IMR-90 (cell line): ENCODE measurements around the gene ECSCR. TPM values are rescaled to one million over a fixed set of nuclear protein-coding genes. Genes with fewer than 3 reads are reported as not detected.
A peak's percentile ranks its signal among the peaks of the same experiment; 100 is the strongest.

Experiments used
- ATAC-seq: fragments of 200-7000 bp; cut with Tn5 transposase; 2 replicates; pipeline ENCODE4 v1.9.1; 2020; ENCODE audit warnings: low read depth, mild to moderate bottlenecking, moderate library complexity
- BruUV-seq: library from RNA; stranded (reverse); fragments of 400-500 nt; replicated peaks from 2 replicates; lab custom pipeline; 2021; lab: Mats Ljungman, UMichigan
- CTCF ChIA-PET: fragments of 300-600 bp; formaldehyde crosslinking; extraction: SDS; loops from one replicate; lab custom pipeline; 2021; ENCODE audit warnings: antibody characterized with exemption; lab: Yijun Ruan, JAX
- POLR2A ChIA-PET: fragments of 300-600 bp; sonication (Branson Sonifier 250); formaldehyde crosslinking; loops from one replicate; lab custom pipeline; 2022; ENCODE audit warnings: antibody characterized with exemption; ENCODE audit not compliant: unreplicated experiment; lab: Charles Lee
- DNase-seq: peaks from one replicate; pipeline ENCODE4 v3.0.0; 2013
- H2AFZ ChIP-seq: replicated peaks from 2 replicates; pipeline ENCODE3; 2013; ENCODE audit warnings: low read length, mild to moderate bottlenecking; ENCODE audit not compliant: poor library complexity
- H2AK5ac ChIP-seq: 2 replicates; pipeline ENCODE4 v1.6.1; 2013; ENCODE audit warnings: low read depth, low read length, inconsistent platforms
- H2AK9ac ChIP-seq: replicated peaks from 2 replicates; pipeline ENCODE3; 2013; ENCODE audit warnings: mild to moderate bottlenecking, low read depth, low read length, moderate library complexity; ENCODE audit not compliant: poor library complexity
- H2BK120ac ChIP-seq: 2 replicates; pipeline ENCODE4 v1.6.1; 2013; ENCODE audit warnings: low read depth, low read length, inconsistent platforms
- H2BK15ac ChIP-seq: 3 replicates; pipeline ENCODE4 v1.6.1; 2013; ENCODE audit warnings: low read depth, low read length, inconsistent platforms
- H2BK20ac ChIP-seq: 2 replicates; pipeline ENCODE4 v1.6.1; 2013; ENCODE audit warnings: low read depth, mild to moderate bottlenecking, inconsistent platforms, low read length, moderate library complexity
- H2BK5ac ChIP-seq: 2 replicates; pipeline ENCODE4 v1.6.1; 2013; ENCODE audit warnings: mild to moderate bottlenecking, low read depth, low read length, inconsistent platforms; ENCODE audit not compliant: poor library complexity, severe bottlenecking
- H3K14ac ChIP-seq: replicated peaks from 2 replicates; pipeline ENCODE4 v1.6.1; 2013; ENCODE audit warnings: low read depth, low read length, inconsistent platforms
- H3K18ac ChIP-seq: 2 replicates; pipeline ENCODE4 v1.6.1; 2013; ENCODE audit warnings: low read depth, low read length, control low read depth
- H3K23ac ChIP-seq: 2 replicates; pipeline ENCODE4 v1.6.1; 2013; ENCODE audit warnings: low read depth, low read length, inconsistent platforms
- H3K27ac ChIP-seq: 2 replicates; pipeline ENCODE4 v1.5.1; 2013; ENCODE audit warnings: mild to moderate bottlenecking, control low read depth, low read length; ENCODE audit not compliant: insufficient read depth
- H3K27me3 ChIP-seq: 2 replicates; pipeline ENCODE4 v1.6.1; 2013; ENCODE audit warnings: low read length; ENCODE audit not compliant: control insufficient read depth, insufficient read depth
- H3K36me3 ChIP-seq: 2 replicates; pipeline ENCODE4 v1.6.1; 2013; ENCODE audit warnings: low read length, mixed read lengths; ENCODE audit not compliant: control insufficient read depth, insufficient read depth
- H3K4ac ChIP-seq: 2 replicates; pipeline ENCODE4 v1.6.1; 2013; ENCODE audit warnings: low read depth, low read length, inconsistent platforms
- H3K4me1 ChIP-seq: 2 replicates; pipeline ENCODE4 v1.6.1; 2013; ENCODE audit warnings: low read length, mixed read lengths; ENCODE audit not compliant: control insufficient read depth, insufficient read depth
- H3K4me2 ChIP-seq: 2 replicates; pipeline ENCODE4 v1.6.1; 2013; ENCODE audit warnings: low read depth, mild to moderate bottlenecking, control low read depth, low read length, moderate library complexity
- H3K4me3 ChIP-seq: 2 replicates; pipeline ENCODE4 v1.5.1; 2013; ENCODE audit warnings: low read depth, mild to moderate bottlenecking, control low read depth, low read length, moderate library complexity; ENCODE audit not compliant: insufficient read depth
- H3K56ac ChIP-seq: 2 replicates; pipeline ENCODE4 v1.6.1; 2013; ENCODE audit warnings: low read length, inconsistent platforms; ENCODE audit not compliant: insufficient read depth; ENCODE audit errors: extremely low read depth
- H3K79me1 ChIP-seq, 2 experiments: 2 replicates each; pipeline ENCODE4 v1.6.1; 2013; ENCODE audit warnings: low read length in 2 of 2, inconsistent platforms in 1 of 2, low read depth in 1 of 2
- H3K9ac ChIP-seq: 2 replicates; pipeline ENCODE4 v1.6.1; 2013; ENCODE audit warnings: low read depth, low read length, control low read depth
- H3K9me1 ChIP-seq: 2 replicates; pipeline ENCODE4 v1.6.1; 2013; ENCODE audit warnings: low read length, inconsistent platforms; ENCODE audit not compliant: insufficient read depth
- H3K9me3 ChIP-seq: 2 replicates; pipeline ENCODE4 v1.6.1; 2013; ENCODE audit warnings: low read length; ENCODE audit not compliant: control insufficient read depth, insufficient read depth
- H4K20me1 ChIP-seq: 2 replicates; pipeline ENCODE4 v1.6.1; 2013; ENCODE audit warnings: low read length, inconsistent platforms; ENCODE audit not compliant: insufficient read depth
- H4K5ac ChIP-seq: 2 replicates; pipeline ENCODE4 v1.6.1; 2013; ENCODE audit warnings: mild to moderate bottlenecking, low read depth, low read length, control low read depth
- H4K8ac ChIP-seq, 2 experiments: 2 replicates each; pipeline ENCODE4 v1.6.1; 2013; ENCODE audit warnings: low read depth in 2 of 2, low read length in 2 of 2, control low read depth in 1 of 2, inconsistent platforms in 1 of 2
- H4K91ac ChIP-seq: 2 replicates; pipeline ENCODE4 v1.6.1; 2013; ENCODE audit warnings: low read depth, low read length, inconsistent platforms; ENCODE audit not compliant: insufficient read depth
- POLR2A ChIP-seq: IDR thresholded peaks from 2 replicates; pipeline ENCODE4 v1.6.1; 2012; ENCODE audit warnings: mild to moderate bottlenecking, low read depth, low read length
- RAD21 ChIP-seq: IDR thresholded peaks from 2 replicates; pipeline ENCODE4 v1.6.1; 2012; ENCODE audit warnings: low read length, improper control_type of control experiment
- WGBS, 2 experiments: methylation state at CpG; one replicate each; pipeline versions ENCODE4 v1.1.5 to v1.1.7; 2013; ENCODE audit warnings: missing lambda C conversion rate in 2 of 2; ENCODE audit not compliant: insufficient read length in 1 of 2; ENCODE audit errors: extremely low coverage in 2 of 2; 5-methylcytosine and 5-hydroxymethylcytosine counted together
- dilution Hi-C: fragments of 300-500 bp; cut with HindIII; formaldehyde crosslinking; loops from one replicate; pipeline ENCODE4 v1.14.3; 2018; ENCODE audit warnings: low sequenced_read_pairs; ENCODE audit not compliant: unreplicated experiment
- in situ Hi-C: fragments of 300-500 bp; cut with MboI; formaldehyde crosslinking; loops from 3 replicates; pipeline ENCODE4 v1.14.3; 2019; ENCODE audit warnings: low sequenced_read_pairs, inconsistent platforms, mixed read lengths
- intact Hi-C: fragments of 100-400 bp; cut with micrococcal nuclease; formaldehyde crosslinking; loops from 2 replicates; pipeline ENCODE4 v1.10.0; 2022
- polyA plus RNA-seq, 3 experiments: library from polyadenylated mRNA; depleted of rRNA; stranded (reverse); fragments of >200 nt; gene quantifications; 2 replicates each; pipeline ENCODE4 v1.2.3, GENCODE V29; 2012; ENCODE audit warnings: low replicate concordance in 1 of 3
- total RNA-seq: library from RNA; depleted of rRNA; stranded (reverse); fragments of >200 nt; gene quantifications from 2 replicates; pipeline ENCODE4 v1.2.3, GENCODE V29; 2012
- TF ChIP-seq, protein P1 (sequence below): conservative IDR thresholded peaks from 2 replicates; pipeline ENCODE4 v1.5.1; 2012; ENCODE audit warnings: mild to moderate bottlenecking, low read depth, low read length, improper control_type of control experiment

Gene ECSCR
- total and polyA plus RNA-seq, 2 of the 4 experiments (the other 2 are of a cell fraction): 3.6 to 3.9 TPM

GRCh38 chr5:139468421-139468931 is 5.9 kb upstream of the ECSCR start:
- intact Hi-C loops (no loop called here), dilution Hi-C loops (no loop called here), in situ Hi-C loops (no loop called here)
- no peak overlapping the region for H3K27ac ChIP-seq
- no peak overlapping the region for H2BK5ac ChIP-seq
- H3K9me3 ChIP-seq: no peaks in the 10 kb centered on the region
- H2AK9ac ChIP-seq: no peak overlapping the region
- no peak overlapping the region for H3K4me3 ChIP-seq
- POLR2A ChIA-PET: no interaction called here
- H4K5ac ChIP-seq: no peak overlapping the region
- no peak overlapping the region for H4K8ac ChIP-seq
- H3K4me1 ChIP-seq: peaks cover 10% of the 10 kb centered on the region
- no peaks in the 10 kb centered on the region for H3K27me3 ChIP-seq
- no peak overlapping the region for H2BK20ac ChIP-seq
- peaks cover 4% of the 10 kb centered on the region; the same call in 1 of the 2 replicates for H3K9me1 ChIP-seq
- no peak overlapping the region for H4K91ac ChIP-seq
- H3K18ac ChIP-seq: no peak overlapping the region
- WGBS, 2 experiments: 96% methylated on average over 3 of the region's 8 CpGs; no CpG with 5 or more reads in 1 of the 2 experiments
- DNase-seq: no peak
- no peaks in the 10 kb centered on the region for H3K79me1 ChIP-seq
- CTCF ChIA-PET: interaction anchor here (0.6 kb wide), 1 partner anchor 44 kb away, joined by 4 read pairs; no protein-coding TSS in a partner anchor
- H2AFZ ChIP-seq: peak overlapping the region; percentile 1
- H3K56ac ChIP-seq: no peak overlapping the region
- ATAC-seq: peak; percentile 64
- no peak overlapping the region for H3K23ac ChIP-seq
- H3K4ac ChIP-seq: no peak overlapping the region
- H2BK15ac ChIP-seq: no peak overlapping the region
- H2AK5ac ChIP-seq: peak overlapping the region; percentile 49; the same call in 1 of the 2 replicates
- H3K14ac ChIP-seq: no peak overlapping the region
- H3K4me2 ChIP-seq: no peak overlapping the region
- H3K36me3 ChIP-seq: no peaks in the 10 kb centered on the region
- H4K20me1 ChIP-seq: no peaks in the 10 kb centered on the region
- no peak overlapping the region for H2BK120ac ChIP-seq
- TF ChIP-seq RAD21: peak; percentile 8; the same call in 1 of the 2 replicates
- TF ChIP-seq, protein P1, sequence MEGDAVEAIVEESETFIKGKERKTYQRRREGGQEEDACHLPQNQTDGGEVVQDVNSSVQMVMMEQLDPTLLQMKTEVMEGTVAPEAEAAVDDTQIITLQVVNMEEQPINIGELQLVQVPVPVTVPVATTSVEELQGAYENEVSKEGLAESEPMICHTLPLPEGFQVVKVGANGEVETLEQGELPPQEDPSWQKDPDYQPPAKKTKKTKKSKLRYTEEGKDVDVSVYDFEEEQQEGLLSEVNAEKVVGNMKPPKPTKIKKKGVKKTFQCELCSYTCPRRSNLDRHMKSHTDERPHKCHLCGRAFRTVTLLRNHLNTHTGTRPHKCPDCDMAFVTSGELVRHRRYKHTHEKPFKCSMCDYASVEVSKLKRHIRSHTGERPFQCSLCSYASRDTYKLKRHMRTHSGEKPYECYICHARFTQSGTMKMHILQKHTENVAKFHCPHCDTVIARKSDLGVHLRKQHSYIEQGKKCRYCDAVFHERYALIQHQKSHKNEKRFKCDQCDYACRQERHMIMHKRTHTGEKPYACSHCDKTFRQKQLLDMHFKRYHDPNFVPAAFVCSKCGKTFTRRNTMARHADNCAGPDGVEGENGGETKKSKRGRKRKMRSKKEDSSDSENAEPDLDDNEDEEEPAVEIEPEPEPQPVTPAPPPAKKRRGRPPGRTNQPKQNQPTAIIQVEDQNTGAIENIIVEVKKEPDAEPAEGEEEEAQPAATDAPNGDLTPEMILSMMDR: 0 out of 2 replicates have a peak, but pooled peaks have one; percentile 20
- no peak for TF ChIP-seq POLR2A
- no peak overlapping the region for H3K9ac ChIP-seq
- BruUV-seq: no TSS peak
